Activated naive CD8-positive, alpha-beta T cell treated with anti-CD3 and anti-CD28 coated beads, Interleukin-2, amount 50 U/mL, for 16 hours (primary cell): ENCODE data around the gene HACD1.

Source experiments
- DNase-seq: peaks from one replicate; pipeline ENCODE4 v3.0.0-alpha.2; 2020; ENCODE audit warnings: low read depth, low spot score

The HACD1 gene, protein sequence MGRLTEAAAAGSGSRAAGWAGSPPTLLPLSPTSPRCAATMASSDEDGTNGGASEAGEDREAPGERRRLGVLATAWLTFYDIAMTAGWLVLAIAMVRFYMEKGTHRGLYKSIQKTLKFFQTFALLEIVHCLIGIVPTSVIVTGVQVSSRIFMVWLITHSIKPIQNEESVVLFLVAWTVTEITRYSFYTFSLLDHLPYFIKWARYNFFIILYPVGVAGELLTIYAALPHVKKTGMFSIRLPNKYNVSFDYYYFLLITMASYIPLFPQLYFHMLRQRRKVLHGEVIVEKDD

DNA sequence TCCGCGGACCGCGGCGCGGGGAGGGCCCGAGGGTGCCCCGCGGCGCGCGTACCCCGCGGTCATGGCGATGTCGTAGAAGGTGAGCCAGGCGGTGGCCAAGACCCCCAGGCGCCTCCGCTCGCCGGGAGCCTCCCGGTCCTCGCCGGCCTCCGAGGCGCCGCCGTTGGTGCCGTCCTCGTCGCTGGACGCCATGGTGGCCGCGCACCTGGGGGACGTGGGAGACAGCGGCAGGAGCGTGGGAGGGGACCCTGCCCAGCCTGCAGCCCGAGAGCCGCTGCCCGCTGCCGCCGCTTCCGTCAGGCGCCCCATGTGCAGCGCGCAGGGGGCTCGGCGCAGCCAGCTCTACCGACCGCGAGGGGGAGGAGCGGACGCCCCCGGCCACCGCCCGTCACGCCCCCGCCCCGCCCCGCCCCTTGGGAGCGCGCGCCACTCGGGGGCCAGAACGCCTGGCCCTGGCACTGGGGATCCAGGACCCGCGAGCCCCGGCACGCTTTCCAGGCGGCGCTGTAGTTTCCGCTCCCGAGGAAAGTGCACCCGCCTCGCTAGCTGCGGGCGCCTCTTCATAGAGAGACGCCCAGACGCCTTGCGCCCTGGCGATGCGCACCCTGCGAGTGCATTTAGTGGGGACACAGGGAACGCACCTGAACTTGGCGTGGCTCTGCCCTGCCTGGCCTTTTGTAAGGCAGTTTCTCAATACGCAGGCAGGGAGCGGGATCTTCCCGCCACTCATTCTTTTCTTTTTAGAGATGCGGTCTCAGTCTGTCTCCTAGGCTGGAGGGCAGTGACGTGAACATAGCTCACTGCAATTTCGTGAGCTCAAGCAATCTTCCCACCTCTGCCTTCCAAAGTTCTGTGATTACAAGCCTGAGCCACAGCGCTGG is at the start of gene HACD1:
Gene HACD1 (minus strand): TSS at position 344 of the 881 bp plus-strand sequence. CDS start 35 bp downstream, at position 309.
- DNase-seq, result no peak

DNA sequence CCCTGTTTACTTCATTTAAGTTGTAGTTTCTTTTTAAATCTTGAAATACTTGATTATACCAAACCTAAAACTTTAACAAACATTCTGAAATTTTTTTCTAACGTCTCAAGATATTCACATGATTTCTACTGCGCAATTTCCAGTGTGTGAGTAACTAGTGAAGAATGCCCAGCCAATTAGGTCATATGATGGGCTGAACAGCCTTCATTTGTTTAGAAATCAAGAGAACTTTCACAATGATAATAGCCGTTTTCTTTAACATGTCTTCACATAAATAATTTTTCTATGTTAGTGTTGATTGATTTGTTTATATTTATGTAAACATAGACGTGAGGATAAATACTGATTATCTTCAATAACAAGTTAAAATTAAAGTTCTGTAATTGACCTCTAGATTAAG is 48.6 kb upstream of the HACD1 start:
- DNase-seq, result no peak

DNA sequence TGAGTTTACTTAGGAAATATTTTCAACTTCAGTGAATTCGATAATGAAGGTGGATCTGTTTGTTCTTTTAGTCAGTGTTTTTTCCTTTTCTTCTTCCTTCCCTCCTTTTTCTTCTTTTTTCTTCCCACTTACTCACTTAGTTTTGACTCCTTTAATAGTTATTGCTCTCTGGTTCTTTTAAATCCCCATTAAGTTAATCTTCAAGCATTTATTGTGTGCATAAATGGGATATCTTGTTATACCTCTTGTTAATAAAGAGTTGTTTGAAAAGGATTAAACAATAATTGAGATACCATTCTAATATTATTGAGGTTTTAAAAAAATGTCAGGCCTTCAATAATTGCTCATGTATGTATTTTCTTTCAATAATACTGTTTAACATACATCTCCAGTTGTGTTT is 46.3 kb upstream of the HACD1 start:
- DNase-seq, result no peak

DNA sequence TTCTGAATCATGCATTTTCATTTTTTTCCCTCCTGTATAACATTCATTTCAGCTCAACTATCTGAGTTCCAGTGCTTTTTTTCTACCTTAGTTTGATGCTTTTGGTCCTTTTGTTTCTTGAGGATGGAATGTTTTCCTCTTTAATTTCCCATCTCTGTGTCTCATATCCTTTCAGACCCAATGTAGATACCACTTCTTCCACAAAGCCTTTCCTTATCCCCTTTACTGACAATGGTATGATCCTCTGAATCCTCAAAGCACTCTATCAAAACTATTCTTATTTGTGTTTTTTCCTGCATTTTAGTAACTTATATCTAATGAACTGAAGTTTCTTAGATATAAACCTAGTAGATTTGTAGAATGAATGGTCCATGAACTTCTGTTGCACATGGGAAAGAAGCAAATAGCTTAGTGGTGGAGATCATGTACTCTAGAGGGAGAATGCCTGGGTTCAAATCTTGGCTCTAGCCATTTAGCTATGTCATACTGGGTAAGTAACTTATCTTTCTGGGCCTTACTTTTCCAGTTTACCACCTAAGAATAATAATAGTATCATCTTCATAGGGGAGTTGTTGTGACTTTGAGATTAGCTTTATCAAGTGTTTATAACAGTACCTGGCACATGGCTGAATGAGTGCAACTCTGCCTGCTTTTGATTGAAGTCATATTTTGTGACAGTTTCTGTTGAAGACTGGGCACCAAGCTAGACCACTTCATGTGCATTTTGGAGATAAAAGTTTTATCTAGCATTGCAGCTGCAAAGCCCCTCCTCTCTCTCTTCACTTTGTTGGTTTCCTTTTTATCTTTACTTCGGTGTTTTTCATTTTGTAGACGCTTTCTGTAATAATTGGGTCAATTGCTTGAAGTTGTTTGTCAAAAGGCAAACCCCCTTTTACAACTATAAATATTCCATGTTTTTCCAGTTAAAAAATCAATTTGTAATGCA is 45.3 kb upstream of the HACD1 start:
- no peak for DNase-seq

DNA sequence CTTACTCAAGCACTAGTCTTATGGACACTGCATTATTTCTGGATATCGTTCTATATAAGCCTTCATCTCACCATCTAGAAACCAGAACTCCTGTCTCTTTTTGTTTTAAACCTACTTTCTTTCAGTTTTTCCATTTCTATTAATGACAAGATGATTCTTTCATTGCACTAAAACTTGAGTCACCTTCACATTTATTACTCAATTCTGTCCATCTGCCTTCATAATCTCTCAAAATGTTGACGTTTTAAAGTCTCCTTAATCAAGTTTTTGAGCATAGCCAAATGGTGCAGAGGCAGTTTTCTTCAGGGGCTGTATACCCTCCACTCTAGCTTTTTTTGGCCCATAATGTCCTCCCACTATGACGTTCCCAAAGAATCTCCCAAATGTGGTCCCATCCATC is 44.3 kb upstream of the HACD1 start:
- no peak for DNase-seq

DNA sequence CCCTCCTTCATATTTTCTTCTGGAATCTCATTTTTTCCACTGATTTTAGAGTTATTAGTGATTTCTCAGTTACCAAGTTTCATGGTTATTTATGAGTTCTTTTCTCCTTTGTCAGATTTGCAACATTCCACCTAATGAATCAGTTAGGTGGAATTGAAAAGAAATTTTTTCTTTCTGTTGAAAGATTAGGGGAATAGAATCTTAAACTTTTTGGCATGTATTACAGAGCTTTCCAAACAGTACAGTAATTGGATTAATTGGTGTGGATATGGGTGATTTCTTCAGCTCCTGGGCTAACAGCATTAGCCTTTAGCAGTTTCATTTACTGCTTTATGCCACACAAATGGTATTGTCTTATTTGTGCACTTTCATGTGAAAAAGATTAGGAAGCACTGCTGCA is 43.7 kb upstream of the HACD1 start:
- no peak for DNase-seq

DNA sequence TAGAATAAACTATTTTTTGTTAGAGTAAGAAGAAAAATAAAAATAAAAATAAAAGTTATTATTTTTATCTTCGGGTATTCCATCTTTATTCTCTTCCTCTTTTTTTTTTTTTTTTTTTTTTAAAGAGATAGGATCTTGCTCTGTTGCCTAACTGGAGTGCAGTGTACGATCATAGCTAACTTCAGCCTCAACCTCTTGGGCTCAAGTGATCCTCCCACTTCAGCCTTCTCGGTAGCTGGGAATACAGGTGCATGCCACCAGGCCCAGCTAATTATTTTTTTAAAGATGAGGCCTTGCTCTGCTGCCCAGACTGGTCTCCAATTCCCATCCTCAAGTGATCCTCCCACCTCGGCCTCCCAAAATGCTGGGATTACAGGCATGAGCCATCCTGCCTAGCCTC is 42.2 kb upstream of the HACD1 start:
- no peak for DNase-seq

DNA sequence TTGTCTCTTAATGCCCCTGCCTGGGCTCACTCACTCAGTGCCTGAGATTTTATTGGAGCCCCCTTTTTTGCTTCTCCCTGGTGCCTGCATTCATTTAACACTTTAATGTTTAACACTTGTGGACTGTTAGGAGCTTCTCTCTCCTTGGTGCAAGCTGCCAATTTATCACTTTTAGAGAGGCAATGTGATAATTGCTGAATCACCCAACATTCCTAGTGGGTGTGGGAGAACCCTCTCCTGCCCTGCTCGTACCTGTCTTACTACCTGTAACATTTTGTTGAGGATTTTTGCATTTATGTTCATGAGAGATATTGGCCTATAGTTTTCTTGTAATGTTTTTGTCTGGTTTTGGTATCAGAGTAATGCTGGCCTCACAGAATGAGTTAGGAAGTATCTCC is 39.9 kb upstream of the HACD1 start:
- no peak for DNase-seq

DNA sequence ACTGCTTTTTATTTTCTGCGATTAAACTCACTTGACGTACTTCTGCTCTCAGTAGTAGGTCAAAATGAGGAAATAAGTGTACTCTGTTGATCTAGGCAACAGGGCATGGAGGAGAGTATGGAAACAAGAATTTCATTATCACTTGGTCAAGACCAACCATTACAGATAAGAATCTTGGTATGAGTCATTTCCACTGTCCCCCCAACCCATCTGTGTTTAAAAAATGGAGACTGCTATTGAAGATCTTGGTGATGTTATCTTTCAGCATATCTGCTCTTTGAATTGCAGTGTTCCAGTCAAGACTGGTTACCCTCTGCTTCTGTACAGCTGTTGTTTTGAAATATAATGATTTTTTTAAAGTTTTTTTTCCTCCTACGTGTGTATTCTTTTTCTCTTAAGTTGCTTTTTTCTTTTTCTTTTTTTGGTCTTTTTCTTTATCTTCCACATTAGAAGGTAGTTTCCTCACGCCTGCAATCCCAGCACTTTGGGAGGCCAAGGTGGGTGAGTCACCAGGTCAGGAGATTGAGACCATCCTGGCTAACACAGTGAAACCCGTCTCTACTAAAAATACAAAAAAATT is 38.5 kb upstream of the HACD1 start:
- no peak for DNase-seq

DNA sequence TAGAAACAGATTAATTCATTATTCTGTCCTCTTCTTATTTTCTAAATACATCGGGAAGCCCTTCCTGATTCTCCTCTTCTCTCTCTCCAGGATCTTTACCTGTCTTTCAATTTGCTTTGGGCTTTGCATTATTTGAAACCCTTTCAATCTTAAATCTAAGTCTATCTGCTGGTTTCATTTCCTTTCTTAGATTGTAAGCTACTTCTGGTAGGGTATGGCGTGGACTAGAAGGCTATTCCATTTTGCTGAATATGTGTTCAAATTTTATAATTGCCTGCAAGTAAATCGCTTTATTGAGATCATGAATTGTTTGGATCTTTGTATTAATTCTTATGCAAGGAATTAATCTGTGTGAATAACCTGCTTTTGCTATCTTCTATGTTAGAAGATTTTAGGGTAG is 37.8 kb upstream of the HACD1 start:
- no peak for DNase-seq

DNA sequence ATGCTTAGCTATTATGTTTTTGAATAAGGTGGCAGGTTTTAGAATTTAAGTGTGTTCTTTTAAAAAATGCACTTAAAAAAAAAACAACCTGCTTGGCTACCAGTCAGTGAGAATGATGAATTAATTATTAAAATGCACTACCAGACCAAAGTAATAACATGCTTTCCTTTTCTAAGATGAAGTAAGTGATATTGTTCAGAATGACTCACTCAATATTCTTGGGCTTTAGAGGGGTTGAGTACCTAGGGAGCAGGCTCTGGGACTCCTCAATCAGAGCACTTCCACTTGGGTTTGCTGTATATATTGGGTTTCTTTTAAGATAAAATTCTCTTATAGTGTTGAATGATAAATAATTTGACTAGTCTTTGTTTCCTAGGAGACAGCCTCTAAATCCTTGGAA is 35.4 kb upstream of the HACD1 start:
- DNase-seq, result no peak

DNA sequence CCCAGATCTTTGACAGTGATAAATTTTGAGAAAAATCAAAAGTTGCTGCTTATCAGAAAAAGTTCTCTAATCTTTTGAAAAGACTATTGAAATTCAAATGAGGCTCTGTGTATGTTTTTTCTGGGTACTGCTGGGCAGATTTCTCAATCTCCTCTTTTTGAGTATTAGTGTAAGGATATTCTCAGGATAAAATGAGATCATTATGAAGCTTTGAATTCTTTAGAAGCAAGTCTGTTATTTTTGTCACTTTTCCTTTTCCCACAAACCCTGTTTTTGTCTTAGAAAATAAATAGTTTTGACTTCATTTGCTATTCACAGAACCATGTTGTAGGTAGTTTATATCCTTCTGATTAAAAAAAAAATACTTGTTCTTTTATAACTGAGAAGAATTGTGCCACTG is 34.7 kb upstream of the HACD1 start:
- no peak for DNase-seq

DNA sequence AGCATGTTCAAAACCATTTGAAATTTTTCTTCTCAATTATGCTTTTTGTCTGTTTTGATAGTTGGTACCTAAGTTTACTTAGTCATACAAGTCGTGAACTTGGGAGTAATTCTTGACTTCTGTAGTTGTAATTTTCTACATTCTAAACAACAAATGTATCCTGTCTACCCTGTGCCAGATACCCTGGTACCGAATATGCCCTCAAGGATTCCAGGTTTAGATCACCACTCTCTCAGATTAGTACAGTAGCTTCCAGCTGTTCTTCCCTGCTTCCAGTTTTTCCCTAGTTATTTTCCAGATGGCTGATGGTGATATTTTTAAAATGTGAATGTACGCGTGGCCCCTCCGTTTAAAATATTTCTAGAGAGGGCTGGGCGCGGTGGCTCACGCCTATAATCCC is 33.2 kb upstream of the HACD1 start:
- DNase-seq, result no peak

DNA sequence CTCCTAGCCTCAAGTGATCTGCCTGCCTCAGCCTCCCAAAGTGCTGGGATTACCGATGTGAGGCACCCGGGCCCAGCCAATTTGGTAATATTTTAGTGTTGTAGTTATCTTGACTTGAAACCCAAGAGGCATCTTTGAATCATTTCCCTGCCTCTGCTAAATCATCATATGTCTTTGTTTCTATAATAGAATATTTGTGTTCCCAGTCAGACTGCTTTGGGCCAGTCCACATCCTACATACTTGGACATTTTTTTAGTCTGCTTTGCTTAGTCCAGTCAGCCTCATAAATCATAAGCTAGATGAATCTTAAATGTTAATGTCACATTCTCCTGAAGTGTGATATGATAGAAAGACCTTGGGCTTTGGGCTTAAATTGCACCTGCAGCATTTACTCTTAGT is 32.7 kb upstream of the HACD1 start:
- no peak for DNase-seq

DNA sequence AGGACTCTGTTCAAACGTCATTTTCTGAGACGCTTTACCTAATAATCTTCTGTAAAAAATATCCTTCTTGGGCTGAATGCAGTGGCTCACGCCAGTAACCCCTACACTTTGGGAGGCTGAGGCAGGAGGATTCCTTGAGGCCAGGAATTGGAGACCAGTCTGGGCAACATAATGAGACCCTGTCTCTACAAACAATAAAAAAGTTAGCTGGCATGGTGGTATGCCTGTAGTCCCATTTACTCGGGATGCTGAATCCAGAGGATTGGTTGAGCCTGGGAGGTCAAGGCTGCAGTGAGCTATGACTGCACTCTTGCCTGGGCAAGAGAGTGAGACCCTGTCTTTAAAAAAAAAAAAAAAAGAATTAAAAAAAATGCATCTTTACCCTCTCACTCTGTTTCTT is 31.9 kb upstream of the HACD1 start:
- no peak for DNase-seq

DNA sequence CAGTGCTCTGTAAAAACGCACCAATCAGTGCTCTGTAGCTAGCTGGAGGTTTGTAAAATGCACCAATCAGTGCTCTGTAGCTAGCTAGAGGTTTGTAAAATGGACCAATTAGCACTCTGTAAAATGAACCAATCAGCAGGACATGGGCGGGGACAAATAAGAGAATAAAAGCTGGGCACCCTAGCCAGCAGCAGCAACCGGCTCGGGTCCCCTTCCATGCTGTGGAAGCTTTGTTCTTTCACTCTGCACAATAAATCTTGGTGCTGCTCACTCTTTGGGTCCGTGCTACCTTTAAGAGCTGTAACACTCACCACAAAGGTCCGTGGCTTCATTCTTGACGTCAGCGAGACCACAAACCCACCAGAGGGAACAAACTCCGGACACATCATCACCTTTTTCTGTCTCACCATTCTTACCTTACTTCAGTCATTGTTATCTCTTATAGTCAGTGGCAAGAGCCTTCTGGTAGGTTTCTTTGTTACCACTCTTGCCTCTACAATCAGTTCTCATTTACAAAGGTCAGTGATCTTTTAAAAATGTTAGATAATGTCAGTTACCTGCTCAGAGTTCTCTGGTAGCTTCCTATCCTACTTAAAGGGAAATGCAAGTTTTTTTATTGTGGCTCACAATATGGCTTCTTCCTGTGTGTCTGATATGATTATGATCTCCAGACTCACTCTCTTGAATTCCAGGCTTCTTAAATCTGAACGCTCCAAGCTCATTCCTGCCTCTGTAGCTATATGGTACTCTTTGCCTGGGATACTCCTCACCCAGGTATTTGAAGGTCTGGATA is 31.3 kb upstream of the HACD1 start:
- DNase-seq, result no peak

DNA sequence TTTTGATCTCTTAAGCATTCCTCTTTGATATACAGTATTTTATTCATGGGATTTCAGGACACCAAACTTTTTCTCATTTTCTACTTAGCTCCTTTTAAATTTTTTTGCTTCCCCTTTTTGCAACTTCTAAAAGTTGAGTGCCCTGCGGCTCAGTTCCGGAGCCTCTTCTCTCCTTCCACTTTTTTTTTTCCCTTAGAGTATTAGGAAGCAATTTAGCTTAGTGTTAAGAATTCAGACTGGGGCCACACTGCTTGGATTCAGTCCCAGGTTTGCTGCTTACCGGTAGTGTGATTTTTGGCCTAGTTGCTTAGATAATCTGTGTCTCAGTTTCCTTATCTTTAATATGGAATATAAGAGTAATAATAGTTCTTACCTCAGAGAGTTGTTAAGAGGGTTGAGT is 30.2 kb upstream of the HACD1 start:
- DNase-seq, result no peak

DNA sequence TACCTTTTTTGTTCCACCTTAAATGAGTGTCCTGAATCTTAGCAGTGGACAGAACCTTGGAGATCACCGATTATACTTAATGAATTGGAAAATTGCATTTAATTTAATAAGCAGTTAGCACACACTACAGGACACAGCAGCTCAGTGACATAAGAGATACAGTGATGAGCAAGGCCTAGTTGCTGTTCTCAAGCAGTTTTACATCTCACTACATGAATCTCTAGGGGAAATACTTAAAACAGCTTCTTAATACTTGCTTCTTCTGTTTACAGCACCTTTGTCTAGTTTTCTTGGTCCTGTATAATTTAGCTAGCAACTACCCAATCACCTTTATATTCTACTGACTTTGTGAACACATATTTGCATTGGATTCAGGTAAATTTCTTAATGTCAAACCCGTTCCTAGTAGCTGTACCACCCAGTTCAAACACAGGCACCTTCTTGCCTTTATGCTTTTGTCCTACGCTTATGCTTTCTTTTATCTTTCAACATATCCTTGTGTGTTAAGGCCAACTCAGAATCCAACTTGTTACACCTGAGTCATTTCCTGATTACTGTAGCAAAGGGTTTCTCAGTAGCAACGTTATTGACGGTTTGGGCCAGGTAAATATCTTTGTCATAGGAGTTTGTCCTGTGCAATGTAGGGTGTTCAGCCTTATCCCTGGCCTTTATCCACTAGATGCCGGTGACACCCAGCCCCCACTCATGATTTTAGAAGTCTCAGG is 28.6 kb upstream of the HACD1 start:
- no peak for DNase-seq

DNA sequence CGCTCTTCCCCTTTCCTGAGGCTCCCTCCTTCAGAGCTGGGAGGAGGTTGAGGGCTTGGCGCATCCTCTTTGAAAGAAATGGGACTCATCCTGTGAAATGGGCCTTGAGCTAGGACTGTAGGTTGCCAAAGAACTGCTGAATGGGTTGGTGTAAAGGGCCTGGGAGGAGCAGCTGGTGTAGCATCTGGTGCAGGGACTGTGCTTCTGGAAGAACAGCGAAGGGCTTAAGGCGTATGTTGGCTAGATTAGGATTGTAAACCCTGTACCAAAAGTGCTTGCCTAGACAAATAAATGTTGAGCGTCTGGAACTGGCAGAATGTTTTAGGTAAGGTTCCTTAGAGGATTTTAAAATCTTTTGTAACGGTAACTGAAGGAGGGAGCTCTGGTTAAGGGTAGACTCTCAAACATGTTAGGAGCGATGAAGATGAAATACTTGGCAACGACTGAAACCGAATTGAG is 27.3 kb upstream of the HACD1 start:
- no peak for DNase-seq
